Panc1 (cell line): Measurements from ENCODE around the gene CDH23. TPM values are rescaled to one million over a fixed set of nuclear protein-coding genes. Genes with fewer than 3 reads are reported as not detected.

ENCODE experiments used
- ATAC-seq: fragments of 200-7000 bp; cut with Tn5 transposase; 2 replicates; pipeline ENCODE4 v1.9.1; 2020; ENCODE audit warnings: mild to moderate bottlenecking, moderate library complexity
- BruUV-seq: library from RNA; stranded (reverse); fragments of 400-500 nt; replicated peaks from 2 replicates; lab custom pipeline; 2021; lab: Mats Ljungman, UMichigan
- CTCF ChIA-PET: fragments of 300-600 bp; sonication (Branson Sonifier 250); formaldehyde crosslinking; loops from one replicate; lab custom pipeline; 2022; ENCODE audit warnings: antibody characterized with exemption; lab: Charles Lee
- POLR2A ChIA-PET: fragments of 300-600 bp; sonication (Branson Sonifier 250); formaldehyde crosslinking; loops from one replicate; lab custom pipeline; 2022; ENCODE audit warnings: antibody characterized with exemption; lab: Charles Lee
- DNase-seq: peaks from one replicate; pipeline ENCODE4 v3.0.0-alpha.2; 2010; ENCODE audit warnings: low read depth, low spot score
- H3K27ac ChIP-seq: 2 replicates; pipeline ENCODE4 v1.5.1; 2011; ENCODE audit warnings: mild to moderate bottlenecking, low read length, inconsistent platforms
- H3K27me3 ChIP-seq: fragments of 200-500 bp; sonication (Bioruptor generic); 2 replicates; pipeline ENCODE4 v1.6.0; 2014; ENCODE audit warnings: low read length, inconsistent platforms; ENCODE audit not compliant: control insufficient read depth, insufficient read depth
- H3K36me3 ChIP-seq: fragments of 200-500 bp; sonication (Bioruptor generic); 2 replicates; pipeline ENCODE4 v1.5.1; 2014; ENCODE audit warnings: inconsistent platforms, mild to moderate bottlenecking, low read length, moderate library complexity; ENCODE audit not compliant: control insufficient read depth, insufficient read depth
- H3K4me1 ChIP-seq: 2 replicates; pipeline ENCODE4 v1.5.1; 2011; ENCODE audit warnings: inconsistent platforms, mild to moderate bottlenecking, low read length, moderate library complexity; ENCODE audit not compliant: control insufficient read depth, insufficient read depth
- H3K4me3 ChIP-seq, 2 experiments: 2 replicates each; pipeline ENCODE4 v1.5.1; 2011 to 2012; ENCODE audit warnings: low read depth in 2 of 2, low read length in 2 of 2, mild to moderate bottlenecking in 2 of 2, inconsistent platforms in 1 of 2, moderate library complexity in 1 of 2
- H3K9me3 ChIP-seq: fragments of 200-500 bp; sonication (Bioruptor generic); 2 replicates; pipeline ENCODE4 v1.5.1; 2014; ENCODE audit warnings: low read depth, mild to moderate bottlenecking, inconsistent platforms, low read length, moderate library complexity; ENCODE audit not compliant: control insufficient read depth, insufficient read depth
- CTCF ChIP-seq: fragments of 450-650 bp; IDR thresholded peaks from 2 replicates; pipeline ENCODE4 v1.5.1; 2017; ENCODE audit warnings: mild to moderate bottlenecking
- POLR2AphosphoS5 ChIP-seq: IDR thresholded peaks from 2 replicates; pipeline ENCODE4 v1.6.1; 2012; ENCODE audit warnings: mild to moderate bottlenecking, low read depth, low read length, moderate library complexity
- SIN3A ChIP-seq: IDR thresholded peaks from 2 replicates; pipeline ENCODE4 v1.6.1; 2012; ENCODE audit warnings: low read depth, mild to moderate bottlenecking, low read length, moderate library complexity, borderline replicate concordance; ENCODE audit not compliant: insufficient read depth
- TCF7L2 ChIP-seq: IDR thresholded peaks from 2 replicates; pipeline ENCODE4 v1.6.1; 2011; ENCODE audit warnings: mild to moderate bottlenecking, low read depth, low read length, inconsistent platforms
- in situ Hi-C: cut with HindIII; loops from 2 replicates; pipeline ENCODE4 v1.10.0; 2016; ENCODE audit warnings: low sequenced_read_pairs, low pct_unique_long_range_greater_than_20kb
- intact Hi-C: fragments of 100-400 bp; cut with micrococcal nuclease; formaldehyde crosslinking; loops from one replicate; pipeline ENCODE4 v1.10.0; 2022; ENCODE audit not compliant: unreplicated experiment
- total RNA-seq: library from RNA; stranded (reverse); gene quantifications from one replicate; pipeline ENCODE4 v1.2.1, GENCODE V29; 2021; ENCODE audit not compliant: unreplicated experiment
- TF ChIP-seq, protein P1 (sequence below), 2 experiments: IDR thresholded peaks; 2 replicates each; pipeline ENCODE4 v1.6.1; 2011 to 2012; ENCODE audit warnings: low read depth in 2 of 2, control low read depth in 1 of 2, low read length in 1 of 2, mild to moderate bottlenecking in 1 of 2, moderate library complexity in 1 of 2; ENCODE audit not compliant: insufficient read depth in 1 of 2

Gene CDH23
- total RNA-seq, 1 experiment from 2014 or later: 2.7 TPM

DNA sequence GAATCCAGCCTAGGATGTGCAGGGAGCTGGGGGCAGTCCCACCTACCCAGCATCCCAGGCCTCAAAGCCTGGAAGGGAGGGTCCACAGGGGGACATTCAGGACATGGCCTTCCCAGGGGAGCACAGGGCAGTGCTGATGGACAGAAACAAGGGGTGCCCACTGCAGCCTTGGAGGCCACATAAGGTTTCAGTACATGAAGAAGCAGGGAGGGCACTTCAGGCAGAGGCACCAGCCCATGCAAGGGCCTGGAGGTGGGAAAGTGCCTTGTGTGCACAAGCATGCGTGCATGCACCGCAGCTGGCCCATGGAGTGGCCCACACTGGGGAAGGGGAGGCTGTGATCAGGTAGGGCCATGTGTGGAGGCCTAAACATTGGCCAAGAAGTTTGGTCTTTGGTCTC is 313.8 kb downstream of the CDH23 start:
- ChIA-PET POLR2A (no interaction called here), CTCF (no interaction called here)
- DNase-seq (no peak), ATAC-seq (no peak)
- no peak overlapping the region for H3K27ac ChIP-seq
- no peak overlapping the region for H3K4me3 ChIP-seq
- H3K36me3 ChIP-seq: no peaks in the 10 kb centered on the region
- no TSS peak for BruUV-seq
- peaks cover 9% of the 10 kb centered on the region for H3K4me1 ChIP-seq
- no peaks in the 10 kb centered on the region for H3K27me3 ChIP-seq
- intact Hi-C loops: no loop called here
- TF ChIP-seq POLR2AphosphoS5 (no peak), CTCF (no peak), TCF7L2 (no peak), SIN3A (no peak)
- TF ChIP-seq, protein P1, sequence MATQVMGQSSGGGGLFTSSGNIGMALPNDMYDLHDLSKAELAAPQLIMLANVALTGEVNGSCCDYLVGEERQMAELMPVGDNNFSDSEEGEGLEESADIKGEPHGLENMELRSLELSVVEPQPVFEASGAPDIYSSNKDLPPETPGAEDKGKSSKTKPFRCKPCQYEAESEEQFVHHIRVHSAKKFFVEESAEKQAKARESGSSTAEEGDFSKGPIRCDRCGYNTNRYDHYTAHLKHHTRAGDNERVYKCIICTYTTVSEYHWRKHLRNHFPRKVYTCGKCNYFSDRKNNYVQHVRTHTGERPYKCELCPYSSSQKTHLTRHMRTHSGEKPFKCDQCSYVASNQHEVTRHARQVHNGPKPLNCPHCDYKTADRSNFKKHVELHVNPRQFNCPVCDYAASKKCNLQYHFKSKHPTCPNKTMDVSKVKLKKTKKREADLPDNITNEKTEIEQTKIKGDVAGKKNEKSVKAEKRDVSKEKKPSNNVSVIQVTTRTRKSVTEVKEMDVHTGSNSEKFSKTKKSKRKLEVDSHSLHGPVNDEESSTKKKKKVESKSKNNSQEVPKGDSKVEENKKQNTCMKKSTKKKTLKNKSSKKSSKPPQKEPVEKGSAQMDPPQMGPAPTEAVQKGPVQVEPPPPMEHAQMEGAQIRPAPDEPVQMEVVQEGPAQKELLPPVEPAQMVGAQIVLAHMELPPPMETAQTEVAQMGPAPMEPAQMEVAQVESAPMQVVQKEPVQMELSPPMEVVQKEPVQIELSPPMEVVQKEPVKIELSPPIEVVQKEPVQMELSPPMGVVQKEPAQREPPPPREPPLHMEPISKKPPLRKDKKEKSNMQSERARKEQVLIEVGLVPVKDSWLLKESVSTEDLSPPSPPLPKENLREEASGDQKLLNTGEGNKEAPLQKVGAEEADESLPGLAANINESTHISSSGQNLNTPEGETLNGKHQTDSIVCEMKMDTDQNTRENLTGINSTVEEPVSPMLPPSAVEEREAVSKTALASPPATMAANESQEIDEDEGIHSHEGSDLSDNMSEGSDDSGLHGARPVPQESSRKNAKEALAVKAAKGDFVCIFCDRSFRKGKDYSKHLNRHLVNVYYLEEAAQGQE (IDR thresholded peaks at IDR 0.05; ENCODE audit: insufficient read depth in 1 of 2, low read depth in 2 of 2, low read length in 1 of 2): no peak
- in situ Hi-C loops: no loop called here
- no peaks in the 10 kb centered on the region for H3K9me3 ChIP-seq

DNA sequence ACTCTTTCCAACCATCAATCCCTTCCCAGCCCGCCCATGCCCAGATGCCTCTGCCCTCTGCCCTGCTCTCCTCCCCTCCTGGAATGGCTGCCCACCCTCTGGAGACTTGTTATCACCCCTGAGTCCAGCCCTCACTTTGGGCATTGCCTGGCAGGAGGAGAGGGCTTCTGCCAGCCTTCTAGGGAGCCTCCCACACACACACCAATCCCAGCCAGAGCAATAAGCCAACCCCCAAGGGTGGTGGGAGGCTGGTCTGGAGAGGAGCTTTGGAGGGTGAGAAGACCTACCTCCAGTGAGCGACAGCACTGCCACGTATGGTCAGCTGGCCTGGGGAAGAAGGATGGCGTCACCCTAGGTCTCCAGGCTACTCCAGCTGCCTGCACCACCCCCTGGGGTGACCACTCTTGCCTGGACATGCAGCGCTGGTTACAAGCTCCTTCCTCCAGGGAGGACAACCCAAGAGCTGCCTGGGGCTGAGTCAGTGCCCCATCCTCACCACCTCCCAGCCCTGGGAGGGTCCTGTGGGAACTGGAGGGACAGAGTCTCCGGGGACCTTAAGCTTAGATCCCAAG is 314.4 kb downstream of the CDH23 start:
- BruUV-seq: no TSS peak
- intact Hi-C loops: no loop called here
- DNase-seq: no peak

More for the DNA sequence above, 314.4 kb downstream of the CDH23 start:
- no peak for ATAC-seq
- Histone ChIP-seq H3K27me3 (no peaks in the 10 kb centered on the region), H3K36me3 (no peaks in the 10 kb centered on the region), H3K27ac (no peak overlapping the region), H3K9me3 (no peaks in the 10 kb centered on the region), H3K4me1 (peaks cover 9% of the 10 kb centered on the region), H3K4me3 (no peak overlapping the region)
- in situ Hi-C loops: no loop called here
- POLR2A ChIA-PET: interaction anchor here (0.6 kb wide), 2 partner anchors 178 to 1113 kb away, joined by 3 to 8 read pairs; no protein-coding TSS in a partner anchor
- TF ChIP-seq, protein P1 (IDR thresholded peaks at IDR 0.05; ENCODE audit: insufficient read depth in 1 of 2, low read depth in 2 of 2, low read length in 1 of 2): no peak
- CTCF ChIA-PET: interaction anchor here (0.6 to 0.8 kb wide), 2 partner anchors 9 to 153 kb away, joined by 5 to 15 read pairs; no protein-coding TSS in a partner anchor
